Bronchial epithelial cell (primary cell): ENCODE results near the gene PSMG3. TPM values are rescaled to one million over a fixed set of nuclear protein-coding genes. Genes with fewer than 3 reads are reported as not detected.

Source experiments
- DNase-seq: peaks from one replicate; pipeline ENCODE4 v3.0.0-alpha.2; 2010; ENCODE audit warnings: low read depth
- FAIRE-seq: peaks from 2 replicates; lab custom pipeline; 2011; peaks lifted over from hg19 to GRCh38; lab: Jason Lieb, UNC
- H3K27me3 ChIP-seq: 2 replicates; pipeline ENCODE4 v1.5.1; 2011; ENCODE audit warnings: low read length; ENCODE audit not compliant: control insufficient read depth, insufficient read depth
- H3K36me3 ChIP-seq: 2 replicates; pipeline ENCODE4 v1.5.1; 2011; ENCODE audit warnings: low read length; ENCODE audit not compliant: control insufficient read depth, insufficient read depth
- H3K4me3 ChIP-seq: 2 replicates; pipeline ENCODE4 v1.5.1; 2011; ENCODE audit warnings: mild to moderate bottlenecking, low read depth, low read length, control low read depth
- total RNA-seq: library from RNA; depleted of rRNA; stranded (reverse); fragments of >200 nt; gene quantifications from 2 replicates; pipeline ENCODE4 v1.2.1, GENCODE V29; 2014
- TF ChIP-seq, protein P1 (sequence below): IDR thresholded peaks from 2 replicates; pipeline ENCODE4 v1.5.1; 2011; ENCODE audit warnings: mild to moderate bottlenecking, moderate library complexity, low read length, control low read depth, inconsistent platforms; ENCODE audit not compliant: insufficient read depth, severe bottlenecking

The PSMG3 gene
- total RNA-seq, 1 donor from 2014 or later, result 50.8 TPM

DNA sequence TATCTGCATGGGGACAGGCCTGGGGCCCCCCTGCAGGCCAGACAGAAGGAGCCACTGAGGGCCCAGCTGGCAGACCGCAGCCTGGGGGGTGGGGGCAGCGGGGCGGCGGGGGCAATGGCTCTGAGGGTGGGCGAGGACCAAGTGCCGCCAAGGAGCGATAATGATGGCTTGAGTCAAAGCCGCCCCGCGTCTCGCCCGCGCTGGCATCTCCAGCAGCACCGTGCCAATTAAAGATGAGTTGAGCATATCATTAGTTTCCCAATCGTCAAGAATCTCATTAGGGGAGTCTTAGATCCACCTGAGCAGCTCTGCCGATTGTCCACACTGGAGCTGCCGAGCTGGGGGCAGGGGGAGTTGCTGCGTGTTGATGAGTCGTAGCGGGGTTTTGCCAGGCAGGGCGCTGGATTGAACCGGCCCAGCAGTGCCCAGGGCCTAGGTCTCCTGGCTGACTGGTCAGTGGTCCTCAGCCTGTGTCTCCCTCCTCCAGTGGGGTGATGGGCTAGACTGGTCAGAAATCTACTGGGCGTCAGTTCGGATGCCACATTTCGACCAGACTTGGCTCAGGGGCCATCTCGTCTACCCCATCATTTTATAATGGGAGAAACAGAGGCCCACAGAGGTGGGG, 41.0 kb upstream of the PSMG3 start:
- no peaks in the 10 kb centered on the region for H3K36me3 ChIP-seq
- H3K27me3 ChIP-seq, result no peaks in the 10 kb centered on the region
- FAIRE-seq, result no peak
- no peak for DNase-seq
- TF ChIP-seq, protein P1, sequence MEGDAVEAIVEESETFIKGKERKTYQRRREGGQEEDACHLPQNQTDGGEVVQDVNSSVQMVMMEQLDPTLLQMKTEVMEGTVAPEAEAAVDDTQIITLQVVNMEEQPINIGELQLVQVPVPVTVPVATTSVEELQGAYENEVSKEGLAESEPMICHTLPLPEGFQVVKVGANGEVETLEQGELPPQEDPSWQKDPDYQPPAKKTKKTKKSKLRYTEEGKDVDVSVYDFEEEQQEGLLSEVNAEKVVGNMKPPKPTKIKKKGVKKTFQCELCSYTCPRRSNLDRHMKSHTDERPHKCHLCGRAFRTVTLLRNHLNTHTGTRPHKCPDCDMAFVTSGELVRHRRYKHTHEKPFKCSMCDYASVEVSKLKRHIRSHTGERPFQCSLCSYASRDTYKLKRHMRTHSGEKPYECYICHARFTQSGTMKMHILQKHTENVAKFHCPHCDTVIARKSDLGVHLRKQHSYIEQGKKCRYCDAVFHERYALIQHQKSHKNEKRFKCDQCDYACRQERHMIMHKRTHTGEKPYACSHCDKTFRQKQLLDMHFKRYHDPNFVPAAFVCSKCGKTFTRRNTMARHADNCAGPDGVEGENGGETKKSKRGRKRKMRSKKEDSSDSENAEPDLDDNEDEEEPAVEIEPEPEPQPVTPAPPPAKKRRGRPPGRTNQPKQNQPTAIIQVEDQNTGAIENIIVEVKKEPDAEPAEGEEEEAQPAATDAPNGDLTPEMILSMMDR, result no peak
- H3K4me3 ChIP-seq, result no peak overlapping the region

DNA sequence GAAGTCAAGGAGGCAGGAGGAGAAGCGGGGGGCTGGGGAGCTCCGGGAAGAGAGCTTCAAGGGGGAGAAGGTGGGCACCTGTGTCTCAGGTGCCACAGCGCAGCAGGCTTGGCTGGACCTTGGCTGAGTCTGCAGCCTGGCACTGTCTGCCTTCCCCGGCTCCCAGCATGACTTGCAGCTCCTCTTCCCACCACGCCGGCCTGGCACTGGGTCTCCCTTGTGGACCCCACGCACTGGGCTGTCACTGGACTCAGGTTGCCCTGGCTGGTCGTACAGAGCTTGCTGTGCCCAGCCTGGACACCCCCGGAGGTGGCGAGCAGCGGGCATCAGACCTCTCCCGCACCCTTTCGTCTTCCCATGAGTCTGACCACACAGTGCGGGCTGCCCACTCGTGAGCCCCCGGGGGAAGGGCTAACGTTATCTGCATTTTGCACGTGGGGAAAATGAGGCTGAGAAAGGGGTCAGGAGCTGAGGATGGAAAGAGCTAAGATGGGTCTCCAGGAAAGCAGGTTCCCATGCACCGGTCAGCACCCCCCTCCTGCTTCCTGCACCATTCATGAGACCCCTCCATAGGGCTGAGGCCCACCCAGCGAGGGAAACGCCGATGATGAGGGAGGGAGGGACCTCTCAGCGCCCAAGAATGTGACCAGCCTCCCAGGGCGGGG, 40.3 kb upstream of the PSMG3 start:
- FAIRE-seq (no peak), DNase-seq (no peak)
- TF ChIP-seq, protein P1, result no peak
- Histone ChIP-seq H3K4me3 (no peak overlapping the region), H3K36me3 (no peaks in the 10 kb centered on the region), H3K27me3 (no peaks in the 10 kb centered on the region)

DNA sequence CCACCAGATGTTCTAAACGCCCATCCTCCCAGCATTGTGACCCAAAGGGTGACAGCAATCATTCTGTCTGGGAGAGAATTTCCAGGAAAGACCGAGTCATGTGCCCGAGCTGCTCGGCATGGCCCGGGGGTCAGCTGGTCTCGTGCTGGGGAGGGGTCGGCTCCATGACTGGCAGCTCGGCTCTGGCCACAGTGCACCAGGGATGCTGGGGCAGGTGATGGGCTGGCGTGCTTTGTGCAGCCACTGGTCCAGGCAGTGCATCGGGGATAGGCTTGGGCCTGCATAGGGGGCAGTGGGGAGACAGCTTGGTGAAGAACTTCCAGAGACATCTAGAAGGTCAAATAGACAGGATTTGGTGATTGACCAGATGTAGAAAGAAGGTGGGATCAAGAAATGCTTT, 39.2 kb upstream of the PSMG3 start:
- Histone ChIP-seq H3K27me3 (no peaks in the 10 kb centered on the region), H3K36me3 (no peaks in the 10 kb centered on the region), H3K4me3 (no peak overlapping the region)
- no peak for FAIRE-seq
- TF ChIP-seq, protein P1, result no peak
- no peak for DNase-seq

DNA sequence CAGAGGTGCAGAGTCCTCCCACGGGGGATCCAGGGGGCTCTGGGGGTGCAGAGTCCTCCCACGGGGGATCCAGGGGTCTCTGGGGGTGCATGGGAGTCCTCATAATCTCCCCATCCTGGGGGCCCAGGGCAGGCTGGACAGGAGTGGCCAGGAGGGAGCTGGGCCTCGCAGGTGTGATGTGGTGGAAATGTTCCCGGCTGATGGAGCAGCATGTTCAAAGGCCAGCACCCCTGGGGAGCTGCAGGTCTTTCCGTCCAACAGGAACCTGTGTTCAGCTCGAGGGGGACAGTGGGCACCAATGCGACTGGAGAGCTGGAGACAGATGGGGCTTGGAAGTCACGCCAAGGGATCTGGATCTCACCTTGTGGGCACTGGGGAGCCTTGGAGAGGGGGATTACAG, 38.5 kb upstream of the PSMG3 start:
- Histone ChIP-seq H3K27me3 (no peaks in the 10 kb centered on the region), H3K36me3 (no peaks in the 10 kb centered on the region), H3K4me3 (no peak overlapping the region)
- TF ChIP-seq, protein P1, result no peak
- no peak for FAIRE-seq
- DNase-seq, result no peak

DNA sequence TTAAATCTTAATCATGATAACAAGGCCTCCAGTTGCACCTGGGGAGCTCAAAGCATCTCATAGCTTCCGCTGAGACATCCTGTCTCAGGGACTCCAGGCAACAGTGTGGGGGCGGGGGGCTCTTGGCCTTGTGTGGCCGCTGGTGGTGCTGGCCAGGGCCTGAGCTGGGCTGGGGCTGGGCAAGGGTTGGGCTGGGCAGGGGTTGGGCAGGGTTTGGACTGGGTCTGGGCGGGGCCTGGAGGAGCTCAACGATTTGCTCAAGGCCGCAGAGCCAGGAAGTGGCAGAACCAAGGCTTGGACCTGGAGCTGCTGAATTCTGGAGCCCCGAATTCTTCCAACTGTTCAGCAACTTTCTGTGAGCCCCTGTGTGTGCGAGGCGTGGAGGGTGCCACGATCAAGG, 37.9 kb upstream of the PSMG3 start:
- FAIRE-seq (no peak), DNase-seq (no peak)
- H3K27me3 ChIP-seq, result no peaks in the 10 kb centered on the region
- H3K36me3 ChIP-seq, result no peaks in the 10 kb centered on the region
- no peak overlapping the region for H3K4me3 ChIP-seq
- TF ChIP-seq, protein P1, result no peak
